GM23338 (cell line): Measurements from ENCODE around the gene ACP2. TPM values are rescaled to one million over a fixed set of nuclear protein-coding genes. Genes with fewer than 3 reads are reported as not detected.

Source experiments
- ATAC-seq: fragments of 200-7000 bp; cut with Tn5 transposase; 3 replicates; pipeline ENCODE4 v1.9.1; 2020
- DNase-seq: peaks from one replicate; pipeline ENCODE4 v3.0.0-alpha.2; 2015; ENCODE audit warnings: low spot score
- H2AFZ ChIP-seq: fragments of 200-600 bp; sonication (generic); 2 replicates; pipeline ENCODE4 v1.8.0; 2016; ENCODE audit warnings: antibody characterized with exemption, mild to moderate bottlenecking, moderate library complexity
- H3F3A ChIP-seq: fragments of 200-600 bp; sonication (generic); replicated peaks from 2 replicates; pipeline ENCODE4 v1.8.0; 2017; ENCODE audit warnings: antibody characterized with exemption, mixed run types, low read depth
- H3K27ac ChIP-seq: fragments of 200-600 bp; sonication (generic); 2 replicates; pipeline ENCODE4 v1.6.1; 2016; ENCODE audit warnings: low read depth
- H3K27me3 ChIP-seq: fragments of 200-600 bp; sonication (generic); 2 replicates; pipeline ENCODE4 v1.8.0; 2016; ENCODE audit warnings: mild to moderate bottlenecking, mixed run types, moderate library complexity; ENCODE audit not compliant: insufficient read depth
- H3K36me3 ChIP-seq: fragments of 200-600 bp; sonication (generic); 2 replicates; pipeline ENCODE4 v1.8.0; 2016; ENCODE audit warnings: mild to moderate bottlenecking; ENCODE audit not compliant: insufficient read depth
- H3K4me1 ChIP-seq: fragments of 200-600 bp; sonication (generic); 2 replicates; pipeline ENCODE4 v1.8.0; 2016; ENCODE audit warnings: mild to moderate bottlenecking, moderate library complexity; ENCODE audit not compliant: insufficient read depth
- H3K4me2 ChIP-seq: fragments of 200-600 bp; sonication (generic); 2 replicates; pipeline ENCODE4 v1.7.1; 2017; ENCODE audit warnings: mixed run types
- H3K4me3 ChIP-seq: fragments of 200-600 bp; sonication (generic); 2 replicates; pipeline ENCODE4 v1.6.1; 2016; ENCODE audit warnings: mixed run types
- H3K79me2 ChIP-seq: fragments of 200-600 bp; sonication (generic); replicated peaks from 2 replicates; pipeline ENCODE4 v1.8.0; 2017; ENCODE audit warnings: mild to moderate bottlenecking; ENCODE audit not compliant: insufficient read depth
- H3K9me2 ChIP-seq: fragments of 200-600 bp; sonication (generic); 2 replicates; pipeline ENCODE4 v1.8.0; 2017; ENCODE audit not compliant: insufficient read depth
- H4K20me1 ChIP-seq: fragments of 200-600 bp; sonication (generic); replicated peaks from 2 replicates; pipeline ENCODE4 v1.8.0; 2017; ENCODE audit warnings: mild to moderate bottlenecking; ENCODE audit not compliant: insufficient read depth
- H3K27ac Mint-ChIP-seq: 2 replicates; pipeline ENCODE4 v1.8.0; 2020; ENCODE audit warnings: inconsistent platforms, mild to moderate bottlenecking, moderate library complexity, mixed read lengths
- H3K27me3 Mint-ChIP-seq: 3 replicates; pipeline ENCODE4 v1.8.0; 2022; ENCODE audit warnings: low read depth, mild to moderate bottlenecking, moderate library complexity, mixed read lengths, inconsistent platforms; ENCODE audit not compliant: insufficient read depth, poor library complexity
- H3K36me3 Mint-ChIP-seq: 3 replicates; pipeline ENCODE4 v1.8.0; 2021; ENCODE audit warnings: low read depth, mild to moderate bottlenecking, inconsistent platforms, moderate library complexity, mixed read lengths
- H3K4me1 Mint-ChIP-seq: 3 replicates; pipeline ENCODE4 v1.8.0; 2020; ENCODE audit warnings: mild to moderate bottlenecking, inconsistent platforms, mixed read lengths
- H3K4me3 Mint-ChIP-seq: 3 replicates; pipeline ENCODE4 v1.8.0; 2021; ENCODE audit warnings: moderate library complexity, mild to moderate bottlenecking, inconsistent platforms, mixed read lengths
- H3K9me3 Mint-ChIP-seq: 3 replicates; pipeline ENCODE4 v1.8.0; 2020; ENCODE audit warnings: moderate library complexity, mild to moderate bottlenecking, inconsistent platforms, mixed read lengths
- CREB1 ChIP-seq: fragments of 250-450 bp; sonication (Bioruptor Pico); IDR thresholded peaks from 2 replicates; pipeline ENCODE4 v1.5.0; 2020; ENCODE audit warnings: low read depth, mild to moderate bottlenecking, moderate library complexity
- ETS1 ChIP-seq: IDR thresholded peaks from 2 replicates; pipeline ENCODE4 v1.6.1; 2016; ENCODE audit warnings: antibody characterized with exemption
- EZH2 ChIP-seq: fragments of 200-600 bp; sonication (generic); IDR thresholded peaks from one replicate; pipeline ENCODE4 v1.8.0; 2017; ENCODE audit warnings: antibody characterized with exemption, mild to moderate bottlenecking, low read depth; ENCODE audit not compliant: unreplicated experiment
- EZH2phosphoT487 ChIP-seq: fragments of 200-600 bp; sonication (generic); IDR thresholded peaks from one replicate; pipeline ENCODE4 v1.8.1; 2018; ENCODE audit warnings: antibody characterized with exemption; ENCODE audit not compliant: unreplicated experiment
- JUNB ChIP-seq: IDR thresholded peaks from one replicate; pipeline ENCODE4 v1.6.1; 2016; ENCODE audit warnings: antibody characterized with exemption; ENCODE audit not compliant: unreplicated experiment
- NANOG ChIP-seq: IDR thresholded peaks from 2 replicates; pipeline ENCODE4 v1.6.1; 2016; ENCODE audit warnings: antibody characterized with exemption, borderline replicate concordance
- POLR2AphosphoS5 ChIP-seq: IDR thresholded peaks from 2 replicates; pipeline ENCODE4 v1.6.1; 2016; ENCODE audit warnings: antibody characterized with exemption, low read depth
- REST ChIP-seq: IDR thresholded peaks from one replicate; pipeline ENCODE4 v1.6.1; 2018; ENCODE audit warnings: antibody characterized with exemption; ENCODE audit not compliant: unreplicated experiment
- STAT1 ChIP-seq: IDR thresholded peaks from one replicate; pipeline ENCODE4 v1.6.1; 2016; ENCODE audit warnings: antibody characterized with exemption; ENCODE audit not compliant: unreplicated experiment
- ZNF114 ChIP-seq: fragments of 250-450 bp; sonication (Bioruptor Pico); IDR thresholded peaks from 2 replicates; pipeline ENCODE4 v1.5.0; 2020; ENCODE audit warnings: mild to moderate bottlenecking, moderate library complexity
- ZNF331 ChIP-seq: fragments of 250-450 bp; sonication (Bioruptor Pico); IDR thresholded peaks from 2 replicates; pipeline ENCODE4 v1.5.0; 2020; ENCODE audit warnings: low read depth, mild to moderate bottlenecking, moderate library complexity
- polyA plus RNA-seq: library from polyadenylated mRNA; unstranded; fragments of >200 nt; fragmentation: Nextera tagmentation; extraction: Ambion mirVana; gene quantifications from 2 replicates; pipeline ENCODE4 v1.2.1, GENCODE V29; 2016
- total RNA-seq: library from RNA; depleted of rRNA; stranded (reverse); fragments of >200 nt; shearing (Covaris generic); gene quantifications from 2 replicates; pipeline ENCODE4 v1.2.3, GENCODE V29; 2014
- TF ChIP-seq, protein P1 (sequence below): fragments of 250-450 bp; sonication (Bioruptor Pico); IDR thresholded peaks from 2 replicates; pipeline ENCODE4 v1.5.0; 2020; ENCODE audit warnings: mild to moderate bottlenecking, moderate library complexity
- TF ChIP-seq, protein P2 (sequence below), 2 experiments: fragments of 200-600 bp in 1 of 2; sonication (generic) in 1 of 2; conservative IDR thresholded peaks; 2 replicates each; pipeline versions ENCODE4 v1.5.1 to v1.6.1; 2016 to 2017; ENCODE audit warnings: antibody characterized with exemption in 2 of 2, low read depth in 2 of 2, mild to moderate bottlenecking in 2 of 2, moderate library complexity in 1 of 2

Gene ACP2
- total and polyA plus RNA-seq, 2 experiments from 2014 or later, result 7.3 to 32.1 TPM

DNA sequence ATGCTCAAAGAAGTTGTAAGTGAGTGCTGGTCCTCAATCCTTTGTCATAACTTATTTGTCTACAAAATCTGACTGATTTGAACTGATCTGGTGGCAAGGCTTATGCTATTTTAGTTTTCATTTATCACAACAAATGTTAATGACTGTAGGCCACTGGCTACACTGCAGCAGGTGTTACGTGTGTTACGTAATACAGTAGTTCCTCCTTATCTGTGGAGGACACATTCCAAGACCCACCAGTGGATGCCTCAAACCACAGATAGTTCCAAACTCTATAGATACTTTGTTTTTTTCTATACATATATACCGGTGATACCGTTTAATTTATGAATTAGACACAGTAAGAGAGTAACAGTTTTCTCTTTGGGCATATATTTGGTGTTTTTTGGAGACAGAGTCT, 28.3 kb upstream of the ACP2 start:
- Histone ChIP-seq H3K4me2 (no peak overlapping the region), H3K9me2 (no peaks in the 10 kb centered on the region), H3F3A (no peaks in the 10 kb centered on the region), H3K79me2 (peaks cover 27% of the 10 kb centered on the region), H4K20me1 (peaks cover 22% of the 10 kb centered on the region), H3K27me3 (no peaks in the 10 kb centered on the region), H3K36me3 (peaks cover 29% of the 10 kb centered on the region), H3K4me1 (peaks cover 2% of the 10 kb centered on the region; the same call in 1 of the 2 replicates), H3K27ac (no peak overlapping the region), H3K4me3 (no peak overlapping the region), H2AFZ (no peak overlapping the region)
- Mint-ChIP-seq H3K27me3 (peaks cover 3% of the 10 kb centered on the region), H3K36me3 (peaks cover 60% of the 10 kb centered on the region), H3K9me3 (no peaks in the 10 kb centered on the region), H3K4me3 (no peak overlapping the region), H3K4me1 (peaks cover 23% of the 10 kb centered on the region), H3K27ac (no peak overlapping the region)
- TF ChIP-seq JUNB (no peak), EZH2phosphoT487 (no peak), POLR2AphosphoS5 (no peak), STAT1 (no peak), REST (no peak), ZNF331 (no peak), NANOG (no peak), ZNF114 (no peak), ETS1 (no peak), EZH2 (no peak), CREB1 (no peak)
- TF ChIP-seq, protein P1, sequence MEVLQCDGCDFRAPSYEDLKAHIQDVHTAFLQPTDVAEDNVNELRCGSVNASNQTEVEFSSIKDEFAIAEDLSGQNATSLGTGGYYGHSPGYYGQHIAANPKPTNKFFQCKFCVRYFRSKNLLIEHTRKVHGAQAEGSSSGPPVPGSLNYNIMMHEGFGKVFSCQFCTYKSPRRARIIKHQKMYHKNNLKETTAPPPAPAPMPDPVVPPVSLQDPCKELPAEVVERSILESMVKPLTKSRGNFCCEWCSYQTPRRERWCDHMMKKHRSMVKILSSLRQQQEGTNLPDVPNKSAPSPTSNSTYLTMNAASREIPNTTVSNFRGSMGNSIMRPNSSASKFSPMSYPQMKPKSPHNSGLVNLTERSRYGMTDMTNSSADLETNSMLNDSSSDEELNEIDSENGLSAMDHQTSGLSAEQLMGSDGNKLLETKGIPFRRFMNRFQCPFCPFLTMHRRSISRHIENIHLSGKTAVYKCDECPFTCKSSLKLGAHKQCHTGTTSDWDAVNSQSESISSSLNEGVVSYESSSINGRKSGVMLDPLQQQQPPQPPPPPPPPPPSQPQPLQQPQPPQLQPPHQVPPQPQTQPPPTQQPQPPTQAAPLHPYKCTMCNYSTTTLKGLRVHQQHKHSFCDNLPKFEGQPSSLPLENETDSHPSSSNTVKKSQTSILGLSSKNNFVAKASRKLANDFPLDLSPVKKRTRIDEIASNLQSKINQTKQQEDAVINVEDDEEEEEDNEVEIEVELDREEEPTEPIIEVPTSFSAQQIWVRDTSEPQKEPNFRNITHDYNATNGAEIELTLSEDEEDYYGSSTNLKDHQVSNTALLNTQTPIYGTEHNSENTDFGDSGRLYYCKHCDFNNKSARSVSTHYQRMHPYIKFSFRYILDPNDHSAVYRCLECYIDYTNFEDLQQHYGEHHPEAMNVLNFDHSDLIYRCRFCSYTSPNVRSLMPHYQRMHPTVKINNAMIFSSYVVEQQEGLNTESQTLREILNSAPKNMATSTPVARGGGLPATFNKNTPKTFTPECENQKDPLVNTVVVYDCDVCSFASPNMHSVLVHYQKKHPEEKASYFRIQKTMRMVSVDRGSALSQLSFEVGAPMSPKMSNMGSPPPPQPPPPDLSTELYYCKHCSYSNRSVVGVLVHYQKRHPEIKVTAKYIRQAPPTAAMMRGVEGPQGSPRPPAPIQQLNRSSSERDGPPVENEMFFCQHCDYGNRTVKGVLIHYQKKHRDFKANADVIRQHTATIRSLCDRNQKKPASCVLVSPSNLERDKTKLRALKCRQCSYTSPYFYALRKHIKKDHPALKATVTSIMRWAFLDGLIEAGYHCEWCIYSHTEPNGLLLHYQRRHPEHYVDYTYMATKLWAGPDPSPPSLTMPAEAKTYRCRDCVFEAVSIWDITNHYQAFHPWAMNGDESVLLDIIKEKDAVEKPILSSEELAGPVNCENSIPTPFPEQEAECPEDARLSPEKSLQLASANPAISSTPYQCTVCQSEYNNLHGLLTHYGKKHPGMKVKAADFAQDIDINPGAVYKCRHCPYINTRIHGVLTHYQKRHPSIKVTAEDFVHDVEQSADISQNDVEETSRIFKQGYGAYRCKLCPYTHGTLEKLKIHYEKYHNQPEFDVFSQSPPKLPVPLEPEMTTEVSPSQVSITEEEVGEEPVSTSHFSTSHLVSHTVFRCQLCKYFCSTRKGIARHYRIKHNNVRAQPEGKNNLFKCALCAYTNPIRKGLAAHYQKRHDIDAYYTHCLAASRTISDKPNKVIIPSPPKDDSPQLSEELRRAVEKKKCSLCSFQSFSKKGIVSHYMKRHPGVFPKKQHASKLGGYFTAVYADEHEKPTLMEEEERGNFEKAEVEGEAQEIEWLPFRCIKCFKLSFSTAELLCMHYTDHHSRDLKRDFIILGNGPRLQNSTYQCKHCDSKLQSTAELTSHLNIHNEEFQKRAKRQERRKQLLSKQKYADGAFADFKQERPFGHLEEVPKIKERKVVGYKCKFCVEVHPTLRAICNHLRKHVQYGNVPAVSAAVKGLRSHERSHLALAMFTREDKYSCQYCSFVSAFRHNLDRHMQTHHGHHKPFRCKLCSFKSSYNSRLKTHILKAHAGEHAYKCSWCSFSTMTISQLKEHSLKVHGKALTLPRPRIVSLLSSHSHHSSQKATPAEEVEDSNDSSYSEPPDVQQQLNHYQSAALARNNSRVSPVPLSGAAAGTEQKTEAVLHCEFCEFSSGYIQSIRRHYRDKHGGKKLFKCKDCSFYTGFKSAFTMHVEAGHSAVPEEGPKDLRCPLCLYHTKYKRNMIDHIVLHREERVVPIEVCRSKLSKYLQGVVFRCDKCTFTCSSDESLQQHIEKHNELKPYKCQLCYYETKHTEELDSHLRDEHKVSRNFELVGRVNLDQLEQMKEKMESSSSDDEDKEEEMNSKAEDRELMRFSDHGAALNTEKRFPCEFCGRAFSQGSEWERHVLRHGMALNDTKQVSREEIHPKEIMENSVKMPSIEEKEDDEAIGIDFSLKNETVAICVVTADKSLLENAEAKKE (CRISPR knock-in tag), result no peak
- TF ChIP-seq, protein P2, sequence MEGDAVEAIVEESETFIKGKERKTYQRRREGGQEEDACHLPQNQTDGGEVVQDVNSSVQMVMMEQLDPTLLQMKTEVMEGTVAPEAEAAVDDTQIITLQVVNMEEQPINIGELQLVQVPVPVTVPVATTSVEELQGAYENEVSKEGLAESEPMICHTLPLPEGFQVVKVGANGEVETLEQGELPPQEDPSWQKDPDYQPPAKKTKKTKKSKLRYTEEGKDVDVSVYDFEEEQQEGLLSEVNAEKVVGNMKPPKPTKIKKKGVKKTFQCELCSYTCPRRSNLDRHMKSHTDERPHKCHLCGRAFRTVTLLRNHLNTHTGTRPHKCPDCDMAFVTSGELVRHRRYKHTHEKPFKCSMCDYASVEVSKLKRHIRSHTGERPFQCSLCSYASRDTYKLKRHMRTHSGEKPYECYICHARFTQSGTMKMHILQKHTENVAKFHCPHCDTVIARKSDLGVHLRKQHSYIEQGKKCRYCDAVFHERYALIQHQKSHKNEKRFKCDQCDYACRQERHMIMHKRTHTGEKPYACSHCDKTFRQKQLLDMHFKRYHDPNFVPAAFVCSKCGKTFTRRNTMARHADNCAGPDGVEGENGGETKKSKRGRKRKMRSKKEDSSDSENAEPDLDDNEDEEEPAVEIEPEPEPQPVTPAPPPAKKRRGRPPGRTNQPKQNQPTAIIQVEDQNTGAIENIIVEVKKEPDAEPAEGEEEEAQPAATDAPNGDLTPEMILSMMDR (conservative IDR thresholded peaks at IDR 0.05; ENCODE audit: low read depth in 2 of 2), result no peak
- ATAC-seq (no peak), DNase-seq (no peak)
